Measurements from ENCODE around the gene ABHD16A.

DNA sequence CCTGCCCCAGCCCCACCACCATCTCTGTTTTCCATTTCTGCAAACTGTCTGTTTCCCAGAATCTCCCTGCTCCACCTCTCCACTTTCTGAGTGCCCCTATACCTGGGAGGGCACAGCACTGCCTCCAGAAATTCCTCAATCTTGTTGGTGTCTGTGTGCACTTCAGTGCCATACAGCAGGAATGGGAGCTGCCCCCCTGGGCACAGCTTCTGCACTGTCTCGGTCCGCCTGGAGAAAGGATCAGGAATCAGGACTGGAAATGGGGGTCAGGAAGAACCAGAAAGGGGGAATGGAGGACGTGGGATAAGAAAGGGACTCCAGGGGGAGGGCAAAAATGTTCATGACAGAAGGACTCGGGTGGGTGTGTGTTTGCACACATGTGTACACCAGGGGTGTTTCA lies 30.6 kb upstream of the ABHD16A start:
- TF ChIP-seq BHLHE40 (IDR thresholded peaks at IDR 0.05; ENCODE audit: borderline replicate concordance) (no peak), FOXM1 (IDR thresholded peaks at IDR 0.05; ENCODE audit: borderline replicate concordance) (no peak), LEF1 (IDR thresholded peaks at IDR 0.05; ENCODE audit: borderline replicate concordance) (no peak), FOXK2 (IDR thresholded peaks at IDR 0.05) (no peak)

All from HEK293T (cell line).